Activated effector memory CD4-positive, alpha-beta T cell treated with Interleukin-2 at 50 U/mL for 16 hours (primary cell): Measurements from ENCODE around the gene RING1.
"Not testable (repeated sequence)": the region's sequence is repeated elsewhere in the genome, so short reads cannot be mapped to it uniquely, and the experiment has no call there.

Source experiments
- DNase-seq: peaks from one replicate; pipeline ENCODE4 v3.0.0-alpha.2; 2020

The RING1 gene

GRCh38 chr6:33207552-33208090 is 679 bp upstream of the RING1 start:
- DNase-seq, result no peak

GRCh38 chr6:33209856-33210255 is 1.6 kb downstream of the RING1 start:
- no peak for DNase-seq

GRCh38 chr6:33211136-33211535 is 2.8 kb downstream of the RING1 start:
- DNase-seq, result no peak

GRCh38 chr6:33211666-33212422 is 3.5 kb downstream of the RING1 start:
- no peak for DNase-seq

- DNase-seq, result no peak
Measured at GRCh38 chr6:33212857-33213165, 4.5 kb downstream of the RING1 start.

GRCh38 chr6:33213166-33213988 is 5.1 kb downstream of the RING1 start:
- no peak for DNase-seq

GRCh38 chr6:33213989-33214335 is 5.7 kb downstream of the RING1 start:
- DNase-seq, result no peak

GRCh38 chr6:33215271-33216116 is 7.2 kb downstream of the RING1 start:
- DNase-seq, result no peak

GRCh38 chr6:33216117-33216649 is 7.9 kb downstream of the RING1 start:
- DNase-seq, result no peak

GRCh38 chr6:33217246-33217645 is 8.9 kb downstream of the RING1 start:
- no peak for DNase-seq

GRCh38 chr6:33217681-33218080 is 9.4 kb downstream of the RING1 start:
- DNase-seq, result no peak

- not testable (repeated sequence) for DNase-seq
Measured at GRCh38 chr6:33226503-33227120, 18.3 kb downstream of the RING1 start.

GRCh38 chr6:33235221-33235634 is 26.9 kb downstream of the RING1 start:
- DNase-seq, result no peak

GRCh38 chr6:33236328-33236727 is 28.0 kb downstream of the RING1 start:
- no peak for DNase-seq

GRCh38 chr6:33236852-33237251 is 28.6 kb downstream of the RING1 start:
- no peak for DNase-seq

- DNase-seq, result no peak
Measured at GRCh38 chr6:33237741-33238140, 29.4 kb downstream of the RING1 start.

- DNase-seq, result no peak
Measured at GRCh38 chr6:33241968-33242367, 33.7 kb downstream of the RING1 start.

GRCh38 chr6:33243476-33243875 is 35.2 kb downstream of the RING1 start:
- DNase-seq, result no peak

GRCh38 chr6:33247977-33248642 is 39.8 kb downstream of the RING1 start:
- peak; percentile 85 for DNase-seq

- DNase-seq, result no peak
Measured at GRCh38 chr6:33248643-33248931, 40.3 kb downstream of the RING1 start.

GRCh38 chr6:33248932-33249731 is 40.8 kb downstream of the RING1 start:
- DNase-seq, result peak; percentile 94
